HG02798 (cell line): ENCODE data around the gene NTMT1.

Experiments
- ATAC-seq: cut with Tn5 transposase; IDR thresholded peaks from one replicate; pipeline ENCODE4 v1.9.1; 2021; ENCODE audit warnings: mild to moderate bottlenecking; ENCODE audit not compliant: unreplicated experiment, poor library complexity

The NTMT1 gene

GRCh38 chr9:129613520-129614175 is 12.3 kb upstream of the NTMT1 start:
- no peak for ATAC-seq

DNA sequence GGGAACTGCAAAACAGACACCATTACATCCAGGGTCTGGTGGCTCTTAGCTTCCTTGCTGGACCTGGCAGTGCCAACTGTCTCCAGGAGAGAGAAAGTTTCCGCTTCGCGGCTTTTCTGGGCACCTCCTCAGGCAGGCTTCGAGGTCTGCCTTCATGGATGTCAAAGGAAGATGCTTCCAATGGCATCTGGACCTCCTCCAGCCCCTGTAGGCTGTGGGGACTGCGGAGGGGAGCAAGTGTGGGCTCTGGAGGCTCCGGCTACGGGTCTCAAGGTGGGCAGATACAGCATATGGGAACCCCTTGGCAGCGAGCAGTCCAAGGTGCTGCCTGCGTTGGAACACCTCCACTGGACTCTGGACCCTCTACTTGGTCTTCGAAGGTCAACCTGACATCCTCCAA is 11.0 kb upstream of the NTMT1 start:
- no peak for ATAC-seq

GRCh38 chr9:129615407-129616285 is 10.3 kb upstream of the NTMT1 start:
- no peak for ATAC-seq

- ATAC-seq: no peak
Measured at GRCh38 chr9:129617167-129617566, 8.8 kb upstream of the NTMT1 start.

DNA sequence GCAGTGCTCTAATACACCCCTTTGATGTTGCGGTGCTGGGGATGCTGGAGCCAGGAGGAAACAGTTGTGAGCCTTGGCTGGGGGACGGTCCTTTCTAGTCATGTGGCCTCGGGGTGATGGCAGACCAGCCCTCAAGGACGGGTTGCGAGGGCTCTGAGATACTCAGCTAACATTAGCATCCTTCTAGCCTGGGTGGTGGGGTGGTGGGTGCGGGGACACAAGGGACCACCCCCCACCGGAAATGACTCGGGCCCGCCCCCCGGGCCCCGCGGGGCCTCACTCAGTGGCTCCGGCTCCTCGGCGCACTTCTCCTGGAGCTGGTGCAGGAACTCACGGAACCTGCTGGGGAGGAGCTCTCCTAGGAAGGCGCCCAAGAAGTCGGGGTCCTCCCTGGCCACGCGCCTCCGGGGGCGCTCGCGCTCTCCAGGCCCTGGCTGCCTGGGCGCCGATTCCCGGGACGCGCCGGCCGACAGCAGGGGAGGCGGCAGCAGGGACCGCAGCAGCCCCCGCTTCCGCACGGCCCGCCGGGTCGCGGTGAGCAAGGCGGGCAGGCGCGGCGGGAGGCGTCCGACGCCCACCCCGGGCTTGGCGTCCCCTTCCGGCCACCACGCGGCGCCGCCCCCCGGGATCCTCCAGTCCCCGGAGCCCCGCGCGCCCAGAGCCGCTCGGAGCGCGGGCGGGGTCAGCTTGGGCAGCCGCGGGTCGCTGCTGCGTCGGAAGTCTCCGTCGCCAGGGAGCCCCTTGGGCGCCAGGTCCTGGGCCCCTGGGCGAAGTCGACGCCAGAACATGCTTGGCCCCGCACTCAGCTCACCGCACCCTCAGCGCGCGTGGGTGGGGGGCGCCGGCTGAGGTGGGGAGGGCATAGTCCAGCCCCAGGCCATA is 5.9 kb upstream of the NTMT1 start:
- ATAC-seq: no peak

- no peak for ATAC-seq
Measured at GRCh38 chr9:129620669-129621295, 5.2 kb upstream of the NTMT1 start, which contains the start of gene C9orf50. TSS of gene C9orf50 (minus strand) at chr9:129621101. CDS start at chr9:129620574, 527 bp downstream.

- no peak for ATAC-seq
Measured at GRCh38 chr9:129623331-129623730, 2.6 kb upstream of the NTMT1 start.

DNA sequence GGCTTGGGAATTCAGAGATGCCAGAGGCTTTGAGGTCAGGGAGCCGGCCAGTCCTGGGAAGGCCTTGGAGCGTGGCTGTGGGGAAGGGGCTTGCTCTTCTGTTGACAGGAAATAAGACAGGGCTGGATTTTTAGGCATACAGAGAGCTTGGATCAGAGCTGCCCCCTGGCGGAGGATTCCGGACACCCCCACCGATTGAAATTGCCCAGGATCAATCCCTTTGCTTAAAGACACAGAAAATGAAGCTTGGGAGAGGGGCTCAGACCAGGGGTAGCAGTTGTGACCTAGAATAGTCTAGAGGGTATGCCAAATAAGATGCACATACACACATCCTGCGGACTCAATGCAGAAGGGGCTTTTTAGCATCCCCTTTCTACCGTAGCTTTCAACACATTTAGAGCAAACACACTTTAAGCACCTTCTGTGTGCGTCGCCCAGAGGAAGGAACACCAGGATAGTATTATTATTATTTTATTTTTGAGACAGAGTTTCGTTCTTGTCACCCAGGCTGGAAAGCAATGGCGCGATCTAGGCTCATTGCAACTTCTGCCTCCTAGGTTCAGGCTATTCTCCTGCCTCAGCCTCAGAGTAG is 1.7 kb upstream of the NTMT1 start:
- no peak for ATAC-seq

GRCh38 chr9:129624947-129625346 is 1.0 kb upstream of the NTMT1 start:
- ATAC-seq: no peak

DNA sequence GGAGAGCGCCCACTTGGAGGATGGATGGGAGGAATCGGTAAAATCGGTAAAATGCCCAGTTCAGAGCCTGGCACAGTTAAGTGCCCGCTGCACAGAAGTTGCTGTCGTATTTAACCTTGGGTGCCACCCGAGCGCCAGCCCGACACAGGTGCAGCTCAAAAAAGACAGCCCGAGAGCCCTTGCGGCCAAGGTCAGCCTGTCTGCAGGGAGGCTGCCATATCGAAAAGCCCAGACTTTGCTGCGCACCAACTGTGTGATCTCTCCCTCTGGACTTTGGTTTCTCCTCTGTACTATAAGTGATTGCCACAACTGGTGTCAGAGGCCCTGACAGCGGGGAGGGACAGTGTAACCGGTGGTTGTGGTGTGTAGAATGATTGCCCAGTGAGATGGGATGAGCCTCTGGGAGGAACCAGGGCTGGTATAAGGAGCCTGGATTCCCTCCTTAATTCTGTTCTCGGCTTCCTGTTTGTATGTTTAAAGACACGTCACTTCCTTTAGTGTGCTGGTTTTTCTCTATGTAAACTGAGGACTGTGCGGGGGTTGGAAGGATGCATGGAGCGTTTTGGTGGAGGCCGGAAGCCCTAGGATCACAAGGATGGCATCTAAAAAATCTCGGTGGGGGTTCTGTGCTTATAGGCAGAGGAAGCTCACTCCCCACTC is 792 bp downstream of the NTMT1 start:
- peak; percentile 20 for ATAC-seq

GRCh38 chr9:129627556-129628440 is 1.8 kb downstream of the NTMT1 start:
- no peak for ATAC-seq

DNA sequence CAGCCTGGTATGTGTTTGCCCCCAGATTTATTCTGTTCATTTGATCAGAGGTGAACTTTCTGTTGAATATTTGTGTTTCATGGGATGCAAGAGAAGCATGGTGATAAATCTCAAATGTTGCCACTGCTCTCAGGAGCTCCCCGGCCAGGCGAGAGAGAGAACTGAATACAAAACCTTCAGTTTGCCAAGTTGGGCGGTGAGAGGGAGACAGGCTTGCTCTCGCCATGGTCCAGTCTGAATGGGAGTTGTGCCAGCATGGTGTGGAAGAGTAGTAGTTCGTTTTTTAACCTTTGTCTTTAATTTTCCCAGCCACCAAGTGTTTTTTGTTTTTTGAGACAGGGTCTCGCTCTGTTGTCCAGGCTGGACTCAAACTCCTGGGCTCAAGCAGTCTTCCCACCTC is 2.7 kb downstream of the NTMT1 start:
- no peak for ATAC-seq

- no peak for ATAC-seq
Measured at GRCh38 chr9:129629251-129629820, 3.4 kb downstream of the NTMT1 start.

DNA sequence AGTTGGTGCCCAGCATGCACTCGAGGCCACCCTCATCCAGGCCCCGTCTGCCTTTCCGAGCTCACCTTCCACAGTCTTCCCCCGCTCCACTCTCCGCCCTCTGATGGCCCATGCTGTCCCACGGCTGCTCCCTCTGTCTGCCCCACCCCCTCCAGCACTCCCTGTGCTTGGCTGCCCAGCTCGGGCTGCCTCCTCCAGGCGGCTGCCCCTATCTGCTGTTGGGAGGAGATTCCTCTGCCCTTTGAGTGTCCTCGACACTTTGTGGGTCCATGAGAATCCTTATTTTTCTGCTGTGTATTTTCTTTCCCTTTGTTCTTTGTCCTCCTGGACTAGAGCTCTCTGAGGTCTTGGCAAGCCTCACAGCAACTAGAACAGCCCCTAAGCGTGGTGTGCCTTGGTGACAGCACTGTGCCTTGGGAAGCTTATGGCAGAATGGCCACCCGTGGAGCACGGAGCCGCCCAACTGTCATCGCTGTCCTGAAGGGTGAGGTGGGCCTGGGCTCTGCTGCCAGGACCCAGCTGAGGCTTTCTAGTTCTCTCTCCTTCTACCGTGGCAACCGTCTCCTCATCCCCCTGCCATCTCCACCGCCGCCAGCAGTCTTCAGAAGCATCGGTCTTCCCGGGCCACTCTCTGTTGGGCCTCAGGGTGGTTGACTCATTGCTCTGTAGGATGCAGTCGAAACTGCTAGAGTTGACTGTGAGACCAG is 5.2 kb downstream of the NTMT1 start:
- no peak for ATAC-seq

DNA sequence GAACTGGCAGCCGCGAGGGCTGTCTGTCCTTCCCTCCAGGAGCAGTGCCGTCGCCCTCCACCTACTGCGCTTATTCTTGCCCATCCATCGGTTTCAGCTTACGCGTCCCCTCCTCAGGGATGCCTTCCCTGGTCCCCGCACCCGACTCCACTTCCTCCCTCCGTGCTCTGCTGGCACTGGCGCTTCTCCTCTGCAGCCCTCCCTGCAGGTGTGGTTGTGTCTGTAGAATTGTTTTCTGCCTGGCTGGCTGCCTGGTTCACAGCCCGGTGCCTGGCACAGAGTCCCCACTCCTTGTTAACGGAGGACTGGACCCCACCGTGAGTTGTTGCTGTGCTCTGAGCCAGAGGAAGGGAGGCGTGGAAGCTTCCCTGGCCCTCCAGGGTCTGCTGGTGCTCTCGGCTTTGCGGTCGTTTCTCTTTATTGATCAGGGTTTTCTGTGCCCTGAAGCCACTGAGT is 5.7 kb downstream of the NTMT1 start:
- ATAC-seq: no peak

- no peak for ATAC-seq
Measured at GRCh38 chr9:129632460-129632859, 6.5 kb downstream of the NTMT1 start.

DNA sequence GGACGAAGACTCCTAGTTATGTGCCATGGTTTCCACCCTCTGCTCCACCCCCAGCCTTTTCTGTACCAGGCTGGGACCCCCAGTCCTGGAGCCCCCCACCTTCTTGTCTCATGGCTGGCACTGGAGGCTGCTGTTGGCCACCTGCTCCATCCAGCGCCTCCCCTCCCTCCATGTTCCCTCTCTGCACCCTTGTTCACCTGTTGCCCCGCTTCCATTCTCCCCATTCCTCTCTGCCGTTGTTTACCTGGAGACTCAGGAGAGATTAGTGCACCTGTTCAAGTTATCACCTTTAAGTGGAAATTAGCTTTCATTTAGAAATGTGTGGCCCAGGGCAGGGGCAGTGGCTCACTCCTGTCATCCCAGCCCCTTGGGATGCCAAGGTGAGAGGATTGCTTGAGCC is 7.2 kb downstream of the NTMT1 start:
- no peak for ATAC-seq
